KOPT-K1 (cell line): ENCODE results near the gene CDC14A.

Source experiments
- H3K27ac ChIP-seq: fragments of 200-600 bp; sonication (generic); 2 replicates; pipeline ENCODE4 v1.5.1; 2016; ENCODE audit warnings: antibody characterized with exemption, mild to moderate bottlenecking, low read depth, low read length; ENCODE audit not compliant: poor library complexity, severe bottlenecking
- H3K36me3 ChIP-seq: fragments of 200-600 bp; sonication (generic); 2 replicates; pipeline ENCODE4 v1.5.1; 2017; ENCODE audit warnings: antibody characterized with exemption, mild to moderate bottlenecking, low read length, moderate library complexity; ENCODE audit not compliant: insufficient read depth
- H3K9me3 ChIP-seq: fragments of 200-600 bp; sonication (generic); 2 replicates; pipeline ENCODE4 v1.5.1; 2017; ENCODE audit warnings: antibody characterized with exemption, low read length, mild to moderate bottlenecking; ENCODE audit not compliant: insufficient read depth, poor library complexity, severe bottlenecking

The CDC14A gene

DNA sequence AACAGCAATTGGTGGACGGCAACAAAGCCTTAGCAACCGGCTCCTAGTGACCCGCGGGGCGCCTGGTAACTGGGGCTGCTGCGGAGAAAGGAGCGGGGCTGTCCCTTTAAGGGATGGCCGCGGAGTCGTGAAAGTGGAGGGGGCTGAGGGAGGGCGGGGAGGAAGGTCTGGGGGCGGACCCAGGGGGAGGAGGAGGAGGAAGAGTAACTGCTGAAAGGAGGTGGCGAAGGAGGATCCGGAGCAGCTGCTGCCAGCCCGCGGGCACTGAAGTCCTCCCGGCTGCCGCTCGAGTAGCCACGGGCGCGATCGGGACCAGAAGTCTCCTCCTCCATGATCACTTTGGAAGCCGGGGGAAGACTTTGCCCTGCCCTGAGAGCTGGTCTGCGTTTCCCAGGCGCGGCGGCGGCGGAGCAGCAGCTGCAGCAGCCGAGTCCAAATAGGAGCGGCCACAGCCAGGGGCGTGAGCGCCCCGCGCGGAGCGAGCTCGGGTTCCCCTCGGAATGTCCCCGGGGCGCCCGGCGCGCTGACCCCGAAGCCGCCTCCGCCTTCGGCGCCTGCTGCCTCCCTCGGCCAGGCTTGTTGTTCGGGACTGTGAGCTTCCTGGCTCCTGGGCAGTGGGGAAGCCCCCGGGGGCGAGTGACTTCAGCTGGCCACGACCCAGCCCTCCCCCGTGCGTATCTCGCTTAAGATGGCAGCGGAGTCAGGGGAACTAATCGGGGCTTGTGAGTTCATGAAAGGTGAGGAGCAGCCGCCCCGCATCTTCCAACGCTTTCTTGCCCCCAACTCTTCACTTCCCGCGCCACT lies at the start of gene CDC14A:
TSS of gene CDC14A (plus strand) at position 240 of the 804 bp plus-strand sequence. CDS start at position 689, 449 bp downstream.
- peak within 1 kb of the TSS; percentile 85 for H3K27ac ChIP-seq
- H3K36me3 ChIP-seq = 0 out of 2 replicates have a peak, but pooled peaks cover 7% of the 10 kb centered on the region
- no peaks in the 10 kb centered on the region for H3K9me3 ChIP-seq

DNA sequence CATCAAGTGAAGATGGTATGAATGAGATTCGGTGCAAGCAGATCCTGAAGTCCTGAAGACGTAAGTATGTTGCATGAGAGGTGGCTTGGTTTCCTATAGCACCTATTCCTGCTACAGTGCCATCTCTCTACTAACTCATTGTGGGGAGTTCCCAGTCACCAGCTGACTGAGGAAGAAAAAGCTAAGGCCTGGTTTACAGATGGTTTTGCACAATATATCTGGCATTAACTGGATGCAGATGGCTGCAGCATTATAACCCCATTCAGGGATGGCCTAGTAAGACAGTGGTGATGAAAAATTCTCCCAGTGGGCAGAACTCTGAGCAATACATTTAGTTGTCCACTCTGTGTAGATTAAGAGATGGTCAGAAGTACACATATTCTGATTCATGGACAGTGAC lies 49.6 kb upstream of the CDC14A start:
- no peak overlapping the region for H3K27ac ChIP-seq
- no peaks in the 10 kb centered on the region for H3K9me3 ChIP-seq
- no peaks in the 10 kb centered on the region for H3K36me3 ChIP-seq

DNA sequence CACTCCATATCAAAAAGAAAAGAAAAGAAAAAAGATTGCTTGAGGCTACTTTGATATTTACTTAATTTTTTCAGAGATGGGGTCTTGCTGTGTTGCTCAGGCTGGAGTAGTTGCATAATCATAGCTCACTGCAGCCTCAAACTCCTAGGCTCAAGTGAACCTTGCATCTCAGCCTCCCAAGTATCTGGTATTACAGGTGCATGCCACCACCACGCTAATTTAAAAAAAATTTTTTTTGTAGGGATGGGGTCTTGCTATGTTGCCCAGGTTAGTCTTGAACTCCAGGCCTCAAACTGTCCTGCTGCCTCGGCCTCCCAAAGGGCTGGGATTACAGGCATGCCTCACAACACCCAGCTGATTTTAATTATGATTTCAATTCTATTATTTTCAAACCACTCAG lies 48.1 kb upstream of the CDC14A start:
- H3K27ac ChIP-seq = no peak overlapping the region
- peaks cover under 1% of the 10 kb centered on the region for H3K9me3 ChIP-seq
- H3K36me3 ChIP-seq = no peaks in the 10 kb centered on the region

- no peaks in the 10 kb centered on the region for H3K36me3 ChIP-seq
- no peak overlapping the region for H3K27ac ChIP-seq
- H3K9me3 ChIP-seq = peaks cover 7% of the 10 kb centered on the region
These were observed 47.4 kb upstream of the CDC14A start for GRCh38 chr1:100304921-100305320.

- Histone ChIP-seq H3K36me3 (no peaks in the 10 kb centered on the region), H3K27ac (no peak overlapping the region), H3K9me3 (peaks cover 8% of the 10 kb centered on the region)
These were observed 46.4 kb upstream of the CDC14A start for GRCh38 chr1:100305954-100306353.

DNA sequence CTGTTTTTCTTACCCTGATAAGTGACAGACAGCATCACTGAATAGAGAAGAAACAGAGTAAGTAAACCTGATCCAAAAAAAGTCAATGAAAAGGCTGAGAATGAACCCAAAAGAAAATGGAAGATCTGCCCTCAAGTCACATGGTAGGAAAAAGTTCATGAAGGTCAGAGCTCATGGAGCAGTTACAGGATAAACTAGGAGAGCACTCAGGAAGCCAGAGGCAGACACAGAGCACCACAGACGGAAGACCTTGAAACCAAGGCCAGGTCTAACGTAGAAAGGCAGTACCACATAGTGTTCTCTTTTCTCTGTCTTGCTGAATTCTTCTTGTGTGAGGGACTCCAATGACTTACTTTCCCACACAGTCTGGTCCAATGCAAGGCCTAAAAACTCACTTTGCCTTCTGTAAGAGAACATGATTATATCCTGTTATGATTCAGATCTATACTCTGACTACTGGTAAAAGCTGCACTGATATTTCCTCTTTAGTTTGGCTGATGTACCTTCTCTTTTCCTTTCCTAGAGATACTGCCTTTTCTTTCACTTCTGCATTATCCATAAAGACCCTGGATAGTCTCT lies 45.5 kb upstream of the CDC14A start:
- no peak overlapping the region for H3K27ac ChIP-seq
- peaks cover 8% of the 10 kb centered on the region for H3K9me3 ChIP-seq
- H3K36me3 ChIP-seq = no peaks in the 10 kb centered on the region

- Histone ChIP-seq H3K9me3 (peaks cover 8% of the 10 kb centered on the region), H3K36me3 (no peaks in the 10 kb centered on the region), H3K27ac (no peak overlapping the region)
These were observed 43.5 kb upstream of the CDC14A start for GRCh38 chr1:100308777-100309176.

DNA sequence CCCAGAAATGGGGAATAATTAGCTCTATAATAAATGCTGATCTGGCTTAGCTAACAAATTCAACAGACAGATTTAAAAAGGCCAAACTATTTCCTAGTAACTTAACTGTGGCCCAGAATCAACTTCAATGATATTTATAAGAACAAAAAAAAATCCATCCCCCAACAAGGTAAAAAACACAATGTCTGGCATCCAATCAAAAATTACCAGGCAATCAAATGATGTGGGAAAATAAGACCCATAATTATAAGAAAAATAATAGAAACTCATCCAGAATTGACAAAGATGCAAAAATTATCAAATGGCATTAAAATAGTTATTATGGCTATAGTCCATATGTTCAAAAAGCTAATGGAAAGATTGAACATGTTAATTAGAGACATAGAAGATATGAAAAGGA lies 42.4 kb upstream of the CDC14A start:
- H3K9me3 ChIP-seq = peaks cover 8% of the 10 kb centered on the region
- H3K27ac ChIP-seq = no peak overlapping the region
- H3K36me3 ChIP-seq = no peaks in the 10 kb centered on the region

DNA sequence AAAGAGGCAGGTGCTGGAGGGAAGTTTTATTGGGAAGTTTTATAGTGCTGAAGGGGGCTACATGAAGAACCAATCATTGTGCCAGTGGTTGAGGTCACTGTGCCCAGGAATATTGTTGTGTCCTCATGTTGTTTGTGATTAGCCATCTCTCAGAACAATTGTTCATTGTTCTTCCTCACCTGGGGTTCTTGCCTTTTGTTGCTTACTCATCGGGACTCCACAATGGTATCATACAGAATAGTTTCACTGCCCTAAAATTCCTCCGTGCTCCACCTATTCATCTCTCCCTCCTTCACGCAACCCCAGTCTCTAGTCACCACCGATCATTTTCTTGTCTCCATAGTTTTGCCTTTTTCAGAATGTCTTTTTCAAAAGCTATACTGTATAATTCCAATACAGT lies 38.9 kb upstream of the CDC14A start:
- Histone ChIP-seq H3K27ac (no peak overlapping the region), H3K9me3 (peaks cover 28% of the 10 kb centered on the region), H3K36me3 (no peaks in the 10 kb centered on the region)

DNA sequence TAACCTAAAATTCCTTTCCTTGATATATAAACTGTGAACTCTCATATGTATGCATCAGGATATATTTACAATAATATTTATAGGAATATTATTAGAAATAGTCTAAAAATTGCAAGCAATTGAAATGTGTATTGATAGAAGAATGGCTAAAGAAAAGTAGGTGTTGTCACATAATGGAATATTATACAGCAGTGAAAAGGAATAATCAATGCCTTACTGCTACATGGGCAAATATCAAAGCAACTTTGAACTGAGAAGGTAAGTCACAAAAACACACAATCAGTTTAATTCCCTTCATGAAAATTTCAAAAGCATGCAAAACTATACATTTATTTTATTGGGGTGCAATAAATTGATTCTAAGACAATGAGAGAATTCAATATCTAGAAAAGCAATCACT lies 35.7 kb upstream of the CDC14A start:
- Histone ChIP-seq H3K27ac (no peak overlapping the region), H3K9me3 (peaks cover 34% of the 10 kb centered on the region), H3K36me3 (no peaks in the 10 kb centered on the region)

DNA sequence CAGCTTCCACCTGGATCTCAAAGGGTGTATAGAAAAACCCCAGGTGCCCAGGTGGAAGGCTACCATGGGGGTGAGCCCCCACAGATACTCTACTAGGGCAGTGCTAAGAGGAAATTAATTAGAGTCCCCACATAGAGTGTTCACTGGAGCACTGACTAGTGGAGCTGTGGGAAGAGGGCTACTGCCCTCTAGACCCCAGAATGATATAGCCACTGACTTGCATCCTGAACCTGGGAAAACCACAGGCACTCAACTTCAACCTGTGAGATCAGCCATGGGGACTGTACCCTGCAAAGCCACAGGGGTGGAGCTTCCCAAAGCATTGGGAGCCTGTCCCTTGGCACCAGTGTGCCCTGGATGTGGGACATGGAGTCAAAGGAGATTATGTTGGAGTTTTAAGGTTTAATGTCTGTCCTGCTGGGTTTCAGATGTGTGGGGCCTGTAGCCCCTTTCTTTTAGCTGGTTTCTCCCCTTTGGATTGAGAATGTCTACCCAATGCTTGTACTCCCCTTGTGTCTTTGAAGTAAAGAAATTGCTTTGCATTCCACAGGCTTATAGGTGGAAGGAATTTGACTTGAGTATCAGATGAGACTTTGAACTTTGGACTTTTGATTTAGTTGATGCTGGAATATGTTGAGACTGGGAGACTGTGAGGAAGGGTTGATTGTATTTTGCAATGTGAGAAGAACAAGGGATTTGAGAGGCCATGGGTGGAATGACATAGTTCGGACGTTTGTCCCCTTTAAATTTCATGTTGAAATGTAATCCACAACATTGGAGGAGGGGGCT lies 31.8 kb upstream of the CDC14A start:
- no peaks in the 10 kb centered on the region for H3K36me3 ChIP-seq
- H3K9me3 ChIP-seq = peaks cover 29% of the 10 kb centered on the region
- H3K27ac ChIP-seq = no peak overlapping the region

- peaks cover 23% of the 10 kb centered on the region for H3K9me3 ChIP-seq
- H3K27ac ChIP-seq = no peak overlapping the region
- H3K36me3 ChIP-seq = no peaks in the 10 kb centered on the region
These were observed 31.2 kb upstream of the CDC14A start for GRCh38 chr1:100321100-100321493.

DNA sequence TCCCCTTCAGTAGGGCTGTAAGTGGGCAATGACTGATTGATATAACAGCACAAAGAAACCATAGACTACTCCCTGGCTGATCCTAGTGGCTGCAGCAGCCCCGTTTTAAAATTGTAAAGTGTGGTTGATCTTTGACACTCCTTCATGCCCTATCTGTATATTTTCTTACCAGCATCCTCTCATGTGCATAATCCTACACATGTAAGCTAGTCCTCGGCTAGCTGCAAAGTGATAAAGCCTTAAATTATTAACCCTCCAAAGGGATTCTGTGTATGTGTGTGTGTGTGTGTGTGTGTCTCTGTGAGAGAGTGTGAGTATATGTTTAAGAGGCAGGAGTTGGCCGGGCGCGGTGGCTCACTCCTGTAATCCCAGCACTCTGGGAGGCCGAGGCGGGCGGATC lies 30.8 kb upstream of the CDC14A start:
- no peaks in the 10 kb centered on the region for H3K36me3 ChIP-seq
- no peak overlapping the region for H3K27ac ChIP-seq
- peaks cover 19% of the 10 kb centered on the region for H3K9me3 ChIP-seq

GRCh38 chr1:100322436-100323211 lies 29.7 kb upstream of the CDC14A start:
- no peaks in the 10 kb centered on the region for H3K36me3 ChIP-seq
- no peak overlapping the region for H3K27ac ChIP-seq
- peaks cover 14% of the 10 kb centered on the region for H3K9me3 ChIP-seq
